Measurements from ENCODE around the gene HPN.

GRCh38 chr19:34997071-34997617, 44.4 kb upstream of the HPN start:
- TF ChIP-seq, protein P1, sequence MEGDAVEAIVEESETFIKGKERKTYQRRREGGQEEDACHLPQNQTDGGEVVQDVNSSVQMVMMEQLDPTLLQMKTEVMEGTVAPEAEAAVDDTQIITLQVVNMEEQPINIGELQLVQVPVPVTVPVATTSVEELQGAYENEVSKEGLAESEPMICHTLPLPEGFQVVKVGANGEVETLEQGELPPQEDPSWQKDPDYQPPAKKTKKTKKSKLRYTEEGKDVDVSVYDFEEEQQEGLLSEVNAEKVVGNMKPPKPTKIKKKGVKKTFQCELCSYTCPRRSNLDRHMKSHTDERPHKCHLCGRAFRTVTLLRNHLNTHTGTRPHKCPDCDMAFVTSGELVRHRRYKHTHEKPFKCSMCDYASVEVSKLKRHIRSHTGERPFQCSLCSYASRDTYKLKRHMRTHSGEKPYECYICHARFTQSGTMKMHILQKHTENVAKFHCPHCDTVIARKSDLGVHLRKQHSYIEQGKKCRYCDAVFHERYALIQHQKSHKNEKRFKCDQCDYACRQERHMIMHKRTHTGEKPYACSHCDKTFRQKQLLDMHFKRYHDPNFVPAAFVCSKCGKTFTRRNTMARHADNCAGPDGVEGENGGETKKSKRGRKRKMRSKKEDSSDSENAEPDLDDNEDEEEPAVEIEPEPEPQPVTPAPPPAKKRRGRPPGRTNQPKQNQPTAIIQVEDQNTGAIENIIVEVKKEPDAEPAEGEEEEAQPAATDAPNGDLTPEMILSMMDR (conservative IDR thresholded peaks at IDR 0.05; ENCODE audit: low read length), result no peak
- no peak for TF ChIP-seq EZH2phosphoT487 (IDR thresholded peaks at IDR 0.05; ENCODE audit: borderline replicate concordance)

Data from Loucy (cell line).